Stimulated activated CD4-positive, alpha-beta T cell treated with anti-CD3 and anti-CD28 coated beads, TNF-alpha, amount 100 ng/mL, for 4 hours (primary cell): Measurements from ENCODE around the gene LIMS1.
"Not testable (repeated sequence)": the region's sequence is repeated elsewhere in the genome, so short reads cannot be mapped to it uniquely, and the experiment has no call there.

Source experiments
- DNase-seq, 3 experiments: peaks; one replicate each; pipeline ENCODE4 v3.0.0-alpha.2; 2020; ENCODE audit warnings: low read depth in 3 of 3

LIMS1 gene

DNA sequence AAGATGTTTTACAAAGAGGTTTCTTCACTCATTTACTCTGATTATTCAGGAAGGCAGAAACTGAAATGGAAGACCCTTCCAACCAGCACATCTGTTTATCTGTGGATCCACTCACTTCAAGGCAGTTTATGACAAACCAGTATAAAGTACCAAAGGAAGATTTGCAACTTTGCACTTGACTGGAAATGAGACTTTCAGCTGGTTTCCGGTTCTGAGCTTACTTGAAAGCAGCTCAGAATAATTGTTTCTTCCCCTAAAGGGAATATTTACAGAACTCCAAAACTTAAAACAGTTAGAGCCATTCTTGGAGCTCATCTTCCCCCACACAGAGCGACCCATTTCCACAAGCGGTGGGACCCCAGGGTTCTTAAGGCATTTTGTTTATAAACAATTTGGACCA, 129.8 kb downstream of the LIMS1 start:
- DNase-seq = not testable (repeated sequence)

DNA sequence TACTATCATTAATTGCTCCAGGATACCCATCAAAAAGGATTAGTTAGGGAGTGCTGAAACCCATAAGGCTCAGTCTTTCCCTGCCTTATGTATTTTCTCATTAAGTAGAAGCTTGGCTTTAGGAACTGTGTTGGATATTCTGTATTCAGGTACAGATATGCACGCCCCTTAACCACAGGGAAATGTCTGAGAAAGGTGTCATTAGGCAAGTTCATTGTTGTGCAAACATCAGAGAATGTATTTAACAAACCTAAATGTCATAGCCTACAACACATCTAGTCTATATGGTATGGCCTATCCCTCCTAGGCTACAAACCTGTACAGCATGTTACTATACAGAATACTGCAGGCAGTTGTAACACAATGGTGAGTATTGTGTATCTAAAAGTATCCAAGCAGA, 130.7 kb downstream of the LIMS1 start:
- not testable (repeated sequence) for DNase-seq

DNA sequence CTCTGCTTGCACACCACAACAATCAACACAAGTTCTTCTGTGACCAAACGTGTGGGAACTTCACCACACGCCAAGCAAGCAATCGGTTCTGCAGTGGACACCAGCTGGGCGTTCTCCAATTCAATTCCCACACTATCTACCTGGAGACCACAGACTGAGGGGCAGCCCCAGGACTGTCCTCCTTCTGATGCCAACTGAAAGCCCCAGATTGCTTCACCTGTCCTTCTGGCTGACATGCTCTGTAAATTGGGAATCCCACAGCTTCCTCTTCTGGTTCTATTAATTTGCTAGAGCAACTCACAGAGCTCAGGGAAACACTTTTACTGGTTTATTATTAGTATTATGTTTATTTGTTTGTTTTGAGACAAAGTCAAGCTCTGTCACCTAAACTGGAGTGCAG, 131.7 kb downstream of the LIMS1 start:
- not testable (repeated sequence) for DNase-seq

DNA sequence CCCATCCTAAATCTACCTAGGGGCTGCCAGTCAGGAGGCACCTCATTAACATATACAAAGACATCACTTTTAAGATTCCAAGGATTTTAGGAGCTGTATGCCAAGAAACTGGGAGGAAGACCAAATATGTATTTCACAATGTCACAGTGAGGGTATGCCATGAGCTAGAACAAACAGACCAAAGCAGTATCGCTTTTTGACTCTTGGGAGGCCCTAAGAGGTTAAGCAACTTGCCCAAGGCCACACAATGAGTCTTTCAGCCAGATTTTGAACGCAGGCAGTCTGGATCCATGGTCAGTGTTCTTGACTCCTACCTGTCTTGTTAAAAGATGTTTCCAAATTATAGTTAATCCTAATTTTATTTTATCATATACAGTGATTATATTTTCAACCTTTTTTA, 132.9 kb downstream of the LIMS1 start:
- not testable (repeated sequence) for DNase-seq

DNA sequence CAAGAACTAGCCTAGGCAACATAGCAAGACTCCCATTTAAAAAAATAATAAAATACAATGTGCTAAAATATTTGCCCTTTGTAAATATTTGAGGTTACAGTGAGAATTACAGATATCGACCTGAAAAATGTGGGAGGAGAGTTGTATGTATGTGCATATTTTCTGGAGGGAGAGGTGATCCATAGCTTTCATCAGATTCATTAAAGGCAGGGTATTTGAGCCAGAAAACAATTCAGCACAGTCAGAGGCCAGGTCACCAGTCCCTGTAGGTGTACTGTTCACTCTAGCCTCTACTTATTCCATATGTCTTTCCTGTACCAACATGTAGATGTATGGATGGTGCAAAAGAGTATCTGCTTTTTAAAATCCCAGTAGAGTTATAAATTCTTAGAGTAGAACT, 136.0 kb downstream of the LIMS1 start:
- not testable (repeated sequence) for DNase-seq

DNA sequence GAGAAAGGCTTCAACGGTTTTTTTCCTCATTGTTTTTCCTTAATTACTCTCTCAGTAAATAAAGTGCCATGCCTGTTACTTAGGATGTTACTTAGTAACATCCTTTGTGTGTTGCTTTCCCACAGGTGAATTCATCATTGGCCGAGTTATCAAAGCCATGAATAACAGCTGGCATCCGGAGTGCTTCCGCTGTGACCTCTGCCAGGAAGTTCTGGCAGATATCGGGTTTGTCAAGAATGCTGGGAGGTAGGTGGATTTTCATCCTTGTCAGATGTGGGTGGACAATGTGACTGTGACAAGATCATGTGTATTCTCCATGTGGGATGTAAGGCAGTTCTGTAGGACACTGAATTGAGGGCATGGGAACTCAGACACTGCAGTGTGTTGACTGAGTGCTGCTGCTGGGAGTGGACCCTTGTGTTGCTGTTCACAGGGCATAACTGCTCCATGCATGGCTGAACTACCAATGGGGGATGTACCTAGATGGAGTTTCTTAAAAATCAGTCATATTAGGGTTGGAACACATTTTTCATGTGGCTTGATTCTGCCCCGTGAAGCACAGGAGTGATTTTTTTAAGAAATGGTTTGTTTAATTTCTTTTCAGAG, 138.0 kb downstream of the LIMS1 start:
- not testable (repeated sequence) for DNase-seq

DNA sequence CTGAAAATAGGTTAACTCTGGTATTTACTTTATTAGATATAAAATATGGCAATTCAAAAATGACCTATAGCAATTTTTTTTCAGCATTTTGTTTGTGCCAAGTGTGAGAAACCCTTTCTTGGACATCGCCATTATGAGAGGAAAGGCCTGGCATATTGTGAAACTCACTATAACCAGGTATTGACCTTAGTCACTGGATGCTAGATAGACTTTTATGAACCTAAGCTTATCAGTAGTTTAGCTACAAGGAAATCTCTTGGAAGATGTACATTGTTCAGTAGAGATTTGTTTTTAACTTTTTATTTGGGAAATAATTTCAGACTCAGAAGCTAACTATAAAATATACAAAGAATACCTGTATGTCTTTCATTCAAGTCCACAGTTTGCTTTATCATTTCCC, 142.3 kb downstream of the LIMS1 start:
- DNase-seq = not testable (repeated sequence)

DNA sequence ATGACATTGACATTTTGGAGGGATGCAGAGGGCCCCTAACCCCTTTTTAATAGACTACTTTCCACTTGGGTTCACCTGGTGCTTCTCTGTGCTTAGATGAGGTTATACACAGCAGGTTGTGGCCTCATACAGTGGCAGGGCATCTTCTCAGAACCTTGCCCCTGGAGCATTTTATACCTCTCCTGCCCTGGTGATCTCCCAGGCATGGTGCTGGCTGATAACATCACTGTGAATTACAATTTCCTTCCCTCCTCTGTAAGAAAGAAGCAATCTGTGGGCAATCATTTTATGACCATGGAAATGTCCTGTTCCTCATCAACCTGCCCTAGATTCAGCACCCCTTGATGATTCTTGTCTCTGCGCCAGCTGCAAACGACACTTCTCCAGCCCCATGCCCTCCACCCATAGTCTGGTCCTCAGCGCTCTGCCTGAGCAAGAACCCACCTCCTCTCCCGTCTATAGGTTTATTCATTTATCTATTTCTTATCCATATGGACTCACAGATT, 143.0 kb downstream of the LIMS1 start:
- DNase-seq = not testable (repeated sequence)

DNA sequence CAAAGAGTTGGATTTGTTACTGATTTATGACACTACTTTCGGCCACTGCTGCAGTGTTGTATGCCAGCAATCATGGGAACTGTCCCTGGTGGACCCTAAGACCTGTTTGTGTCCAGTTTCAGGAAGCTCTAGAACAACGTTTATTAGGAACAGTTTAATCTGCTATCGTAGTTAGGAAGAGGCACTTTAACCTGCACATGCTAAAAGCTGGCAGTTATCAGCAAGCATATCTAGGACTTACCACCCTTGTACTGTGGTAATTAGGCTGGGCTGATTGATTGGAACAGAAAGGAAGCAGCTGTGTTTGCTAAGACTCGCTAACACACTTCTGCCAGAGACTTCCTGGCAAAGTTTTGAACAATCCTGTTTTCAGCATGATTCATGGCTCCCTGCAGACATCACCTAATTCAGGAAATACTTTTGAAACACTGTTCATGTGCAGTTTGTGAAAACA, 144.0 kb downstream of the LIMS1 start:
- not testable (repeated sequence) for DNase-seq

DNA sequence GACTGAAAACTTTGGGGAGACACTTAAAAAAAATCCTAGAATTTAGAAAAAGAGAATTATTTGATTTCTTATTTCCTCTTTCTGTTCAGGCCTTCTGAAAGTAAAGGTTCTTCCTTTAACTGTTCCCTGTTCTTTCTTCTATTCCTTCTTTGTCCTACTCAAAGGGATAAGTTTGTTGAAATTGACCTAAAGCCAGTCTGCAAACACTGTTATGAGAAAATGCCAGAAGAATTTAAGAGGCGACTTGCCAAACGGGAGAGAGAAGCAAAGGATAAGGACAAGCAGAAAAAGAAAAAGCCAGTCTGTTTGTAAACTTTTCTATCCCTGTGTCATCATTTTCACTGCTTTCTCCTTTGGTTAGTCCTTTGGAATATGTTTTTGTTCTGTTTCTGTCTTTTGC, 146.5 kb downstream of the LIMS1 start:
- DNase-seq = not testable (repeated sequence)

DNA sequence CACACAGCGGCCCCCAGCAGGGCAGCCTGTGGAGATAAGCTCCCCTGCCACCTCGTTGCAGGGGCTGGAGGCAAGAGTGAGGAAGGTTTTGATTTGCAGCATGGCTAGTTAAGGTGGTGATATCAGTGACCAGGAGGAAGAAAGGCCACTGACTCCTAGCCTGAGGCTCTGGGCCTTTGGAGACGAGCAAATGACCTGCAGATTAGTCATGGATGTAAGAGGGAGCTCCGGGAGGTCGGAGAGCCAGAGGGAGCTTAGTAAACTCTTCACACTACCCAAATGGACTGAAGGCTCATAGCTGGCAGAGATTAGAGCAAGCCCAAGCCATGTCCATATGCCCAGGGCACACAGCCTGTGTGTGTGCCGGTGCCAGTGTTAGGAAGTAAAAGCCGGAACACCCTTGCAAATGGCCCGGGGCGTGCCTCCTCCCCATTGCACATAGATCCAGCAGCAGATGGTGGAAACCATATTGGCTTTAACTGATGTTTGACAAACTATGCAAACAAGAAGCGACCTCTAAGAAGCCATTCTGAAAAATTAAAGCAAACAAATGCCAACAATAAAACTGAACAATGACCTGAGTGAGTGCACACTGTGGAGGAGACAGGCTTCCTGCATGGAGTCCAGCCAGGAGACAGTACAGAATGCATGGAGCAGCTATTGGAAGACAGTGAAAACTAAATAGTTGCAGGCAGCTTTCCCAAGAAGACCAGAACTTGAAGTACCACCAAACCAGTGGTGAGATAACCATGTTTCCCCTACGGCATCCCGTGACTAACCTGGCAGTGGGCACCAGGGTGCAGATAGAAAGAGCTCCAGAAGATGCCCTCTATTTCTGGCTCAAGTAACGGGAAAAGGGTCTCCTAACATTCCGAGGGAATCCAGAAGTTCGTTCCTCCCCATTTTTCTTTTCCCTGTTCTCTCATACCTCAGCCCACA, 154.8 kb downstream of the LIMS1 start:
- not testable (repeated sequence) for DNase-seq

DNA sequence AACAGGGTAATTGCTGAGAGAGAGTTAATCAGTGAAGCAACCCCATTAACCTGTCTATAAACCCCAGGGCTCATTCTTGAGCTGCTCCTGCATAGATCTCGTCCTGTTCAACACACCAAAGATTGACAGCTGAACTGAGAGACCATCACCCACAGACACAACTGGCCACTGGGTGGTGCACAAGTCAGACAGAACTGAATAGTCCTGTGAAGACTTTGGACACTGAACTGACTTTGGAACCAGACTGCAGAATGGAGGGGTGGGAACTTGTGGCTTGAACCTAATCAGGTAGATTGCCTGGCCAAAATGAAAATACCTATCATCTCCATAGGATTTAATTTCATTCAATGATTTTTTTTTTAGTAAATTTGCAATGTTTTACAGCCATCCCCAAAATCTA, 155.7 kb downstream of the LIMS1 start:
- not testable (repeated sequence) for DNase-seq

DNA sequence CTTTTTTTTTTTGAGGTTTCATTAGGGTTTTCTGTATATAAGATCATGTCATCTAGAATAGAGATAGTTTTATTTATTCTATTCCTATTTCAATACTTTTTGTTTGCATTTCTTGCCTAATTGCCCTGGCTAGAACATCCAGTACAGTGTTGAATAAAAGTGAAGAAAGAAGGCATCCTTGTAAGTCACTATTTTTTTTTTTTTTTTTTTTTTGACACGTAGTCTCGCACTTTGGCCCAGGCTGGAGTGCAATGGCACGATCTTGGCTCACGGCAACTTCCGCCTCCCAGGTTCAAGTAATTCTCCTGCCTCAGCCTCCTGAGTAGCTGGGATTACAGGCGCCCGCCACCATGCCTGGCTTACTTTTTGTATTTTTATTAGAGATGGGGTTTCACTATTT, 157.2 kb downstream of the LIMS1 start:
- no peak for DNase-seq

DNA sequence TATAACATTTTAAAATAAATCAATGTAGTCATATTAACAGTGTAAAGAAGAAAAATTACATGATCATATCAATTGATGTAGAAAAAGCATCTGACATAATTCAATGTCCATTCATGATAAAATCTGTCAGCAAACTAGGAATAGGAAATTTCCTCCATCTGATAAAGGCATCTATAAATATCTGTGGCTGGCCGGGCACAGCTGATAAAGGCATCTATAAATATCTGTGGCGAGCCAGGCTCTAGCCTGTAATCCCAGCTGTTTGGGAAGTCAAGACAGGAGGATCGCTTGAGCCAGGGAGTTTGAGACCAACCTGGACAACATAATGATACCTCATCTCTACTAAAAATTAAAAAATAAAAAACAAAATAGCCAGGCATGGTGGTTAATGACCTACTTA, 166.9 kb downstream of the LIMS1 start:
- no peak for DNase-seq

DNA sequence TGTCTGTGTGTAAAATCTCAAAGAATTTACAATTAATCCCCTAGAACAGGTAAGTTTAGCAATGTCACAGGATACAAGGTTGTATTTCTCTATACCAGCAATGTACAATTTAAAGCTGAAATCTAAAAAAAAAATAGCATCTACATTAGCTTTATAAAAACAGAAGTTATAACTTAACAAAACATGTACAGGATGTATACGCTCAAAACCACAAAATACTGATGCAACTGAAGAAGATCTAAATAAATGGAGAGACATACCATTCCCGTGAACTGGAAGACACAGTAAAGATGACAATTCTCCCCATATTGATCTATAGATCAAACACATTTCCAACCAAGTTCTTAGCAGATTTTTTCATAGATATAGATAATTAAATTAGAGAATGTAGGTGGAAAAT, 167.5 kb downstream of the LIMS1 start:
- DNase-seq = no peak

DNA sequence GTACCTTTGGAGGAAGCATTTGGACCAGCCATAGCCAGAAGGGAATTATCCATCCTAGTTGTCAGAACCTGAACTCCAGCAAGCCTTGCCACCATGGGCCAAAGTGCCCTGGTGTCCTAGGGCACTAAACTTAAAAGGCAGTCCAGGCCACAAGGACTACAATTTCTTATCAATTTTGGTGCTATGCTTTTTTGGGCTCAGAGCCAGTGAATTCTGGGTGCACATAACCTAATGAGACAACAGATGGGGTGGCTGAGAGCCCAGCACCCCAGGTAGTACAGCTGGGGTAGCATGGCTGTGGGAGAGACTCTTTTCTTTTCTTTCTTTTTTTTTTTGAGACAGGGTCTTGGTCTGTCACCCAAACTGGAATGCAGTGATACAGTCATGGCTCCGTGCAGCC, 170.6 kb downstream of the LIMS1 start:
- DNase-seq = no peak

DNA sequence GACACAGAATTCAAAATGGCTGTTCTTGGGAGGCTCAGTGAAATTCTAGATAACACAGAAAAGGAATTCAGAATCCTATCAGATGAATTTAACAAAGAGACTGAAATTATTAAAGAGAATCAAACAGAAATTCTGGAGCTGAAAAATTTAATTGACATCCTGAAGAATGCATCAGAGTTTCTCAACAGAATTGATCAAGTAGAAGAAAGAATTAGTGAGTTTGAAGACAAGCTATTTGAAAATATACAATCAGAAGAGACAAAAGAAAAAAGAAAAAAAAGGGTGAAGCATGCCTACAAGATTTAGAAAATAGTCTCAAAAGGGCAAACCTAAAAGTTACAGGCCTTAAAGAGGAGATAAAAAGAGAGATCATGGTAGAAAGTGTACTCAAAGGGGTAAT, 173.0 kb downstream of the LIMS1 start:
- DNase-seq = no peak

DNA sequence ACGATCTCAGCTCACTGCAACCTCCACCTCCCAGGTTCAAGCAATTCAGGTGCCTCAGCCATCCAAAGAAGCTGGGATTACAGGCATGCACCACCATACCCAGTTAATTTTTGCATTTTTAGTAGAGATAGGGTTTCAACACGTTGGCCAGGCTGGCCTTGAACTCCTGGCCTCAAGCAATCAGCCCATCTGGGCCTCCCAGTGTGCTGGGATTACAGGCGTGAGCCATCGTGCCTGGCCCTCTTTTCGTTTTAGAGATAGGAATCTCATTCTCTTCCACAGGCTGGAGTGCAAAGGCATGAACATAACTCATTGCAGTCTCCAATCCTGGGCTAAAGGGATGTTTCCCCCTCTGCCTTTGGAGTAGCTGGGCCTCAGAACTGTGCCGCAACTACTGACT, 182.7 kb downstream of the LIMS1 start:
- not testable (repeated sequence) for DNase-seq

DNA sequence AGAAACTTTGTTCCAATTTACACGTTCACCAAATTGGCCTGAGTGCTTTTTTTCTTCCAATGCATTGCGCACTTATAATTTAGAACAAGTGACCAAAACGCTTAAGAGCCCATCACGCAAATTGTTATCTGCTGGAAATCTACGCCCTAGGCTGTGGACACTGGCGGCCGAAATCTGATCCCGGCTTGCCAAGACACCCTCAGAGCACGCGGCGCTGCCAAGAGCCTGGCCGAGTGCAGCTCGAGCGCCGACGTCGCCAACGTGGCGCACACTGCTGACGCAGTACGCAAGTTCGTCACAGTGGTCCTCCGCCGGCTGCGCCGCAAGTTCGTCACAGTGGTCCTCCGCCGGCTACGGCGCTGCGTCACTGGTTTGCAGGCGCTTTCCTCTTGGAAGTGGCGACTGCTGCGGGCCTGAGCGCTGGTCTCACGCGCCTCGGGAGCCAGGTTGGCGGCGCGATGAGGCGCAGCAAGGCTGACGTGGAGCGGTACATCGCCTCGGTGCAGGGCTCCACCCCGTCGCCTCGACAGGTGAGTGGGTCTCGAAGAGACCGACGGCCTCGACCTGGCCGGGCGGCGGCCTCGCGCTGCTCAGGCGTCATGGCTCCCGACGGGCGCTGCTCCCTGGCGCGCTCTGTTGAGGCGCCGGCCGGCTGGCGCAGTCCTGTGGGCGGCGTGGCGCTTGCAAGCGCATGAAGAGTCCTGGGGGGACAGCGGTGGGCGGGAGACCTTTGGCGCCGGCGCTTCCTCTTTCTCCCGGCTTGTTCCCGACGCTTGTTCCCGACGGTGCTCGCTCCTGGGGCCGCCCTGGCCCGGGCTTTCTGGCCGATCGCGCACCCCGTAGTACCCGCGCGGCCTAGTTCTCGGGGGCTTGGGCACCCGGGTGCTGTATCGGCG, 185.1 kb downstream of the LIMS1 start, which contains the start of gene RANBP2:
Gene RANBP2 (plus strand): TSS at position 334 of the 896 bp plus-strand sequence. CDS start 125 bp downstream, at position 459.
- peak; percentile 84 to 88 (median 85) for DNase-seq

DNA sequence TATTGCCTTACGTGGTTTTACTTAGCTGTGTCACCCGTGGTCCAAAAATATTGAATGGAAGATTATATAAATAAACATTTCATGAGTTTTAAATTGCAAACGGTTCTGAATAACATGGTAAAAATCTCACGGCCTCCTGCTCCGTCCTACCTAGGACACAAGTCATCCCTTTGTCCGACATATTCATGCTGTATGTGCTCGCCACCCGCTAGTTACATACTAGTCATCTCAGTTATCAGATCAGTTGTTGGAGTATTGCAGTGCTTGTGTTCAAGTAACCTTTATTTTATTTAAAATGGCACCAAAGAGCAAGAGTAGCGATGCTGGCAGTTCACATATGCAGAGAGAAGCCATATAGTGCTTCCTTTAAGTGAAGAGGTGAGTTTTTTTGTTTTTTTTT, 191.8 kb downstream of the LIMS1 start:
- DNase-seq = not testable (repeated sequence)

DNA sequence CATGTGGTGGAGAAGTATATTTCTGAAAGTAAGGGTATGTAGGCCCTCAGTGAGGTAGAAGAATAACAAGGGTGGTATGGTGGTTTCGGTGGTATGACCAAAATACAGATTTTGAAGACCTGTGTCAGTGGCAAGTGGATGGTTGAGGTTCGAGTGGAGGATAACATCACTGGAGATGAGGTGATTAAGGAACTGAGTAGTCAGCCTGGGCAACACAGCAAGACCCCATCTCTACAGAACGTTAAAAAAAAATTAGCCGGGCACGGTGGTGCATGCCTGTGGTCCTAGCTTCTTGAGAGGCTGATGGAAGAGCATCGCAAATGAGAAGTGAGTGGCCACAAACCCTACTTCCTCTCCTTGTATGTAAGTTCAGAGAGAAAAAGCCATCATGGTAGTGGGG, 200.4 kb downstream of the LIMS1 start:
- DNase-seq = not testable (repeated sequence)
